Measurements from ENCODE around the gene LCE3E.
"Not testable (repeated sequence)": the region's sequence is repeated elsewhere in the genome, so short reads cannot be mapped to it uniquely, and the experiment has no call there.

LCE3E gene, protein sequence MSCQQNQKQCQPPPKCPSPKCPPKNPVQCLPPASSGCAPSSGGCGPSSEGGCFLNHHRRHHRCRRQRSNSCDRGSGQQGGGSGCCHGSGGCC
- 0 reads per million in 4 experiments for total RNA-seq

GRCh38 chr1:152566681-152567080 is at the start of gene LCE3E:
Gene LCE3E (minus strand): TSS chr1:152566780. CDS start chr1:152566208, 572 bp downstream.
- DNase-seq = no peak

DNA sequence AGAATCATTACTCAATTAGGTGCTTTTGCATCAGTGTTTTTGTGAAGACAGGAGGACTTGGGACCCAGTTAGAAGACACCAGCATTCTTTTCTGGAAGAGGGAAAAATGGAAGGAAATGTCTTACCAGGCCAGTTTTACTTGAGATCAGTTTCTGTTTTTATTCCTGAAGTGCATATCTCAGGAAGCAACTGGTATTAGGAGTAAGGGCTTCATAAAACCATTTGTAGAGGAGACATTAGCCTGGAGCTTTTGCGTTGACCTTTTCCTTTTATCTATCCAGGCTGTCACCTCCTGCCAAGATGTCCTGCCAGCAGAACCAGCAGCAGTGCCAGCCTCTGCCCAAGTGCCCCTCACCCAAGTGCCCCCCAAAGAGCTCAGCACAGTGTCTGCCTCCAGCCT is 46.9 kb upstream of the LCE3E start, which contains the start of gene LCE3B:
TSS of gene LCE3B (plus strand) at position 301 of the 400 bp plus-strand sequence. CDS start at position 301, 0 bp downstream.
- DNase-seq = no peak

GRCh38 chr1:152599934-152600333 is 33.4 kb upstream of the LCE3E start, which contains the start of gene LCE3C:
Gene LCE3C (plus strand): TSS chr1:152600234. CDS start chr1:152600732, 498 bp downstream.
- DNase-seq = no peak

- no peak for DNase-seq
These were observed 30.4 kb upstream of the LCE3E start for GRCh38 chr1:152596986-152597385.

DNA sequence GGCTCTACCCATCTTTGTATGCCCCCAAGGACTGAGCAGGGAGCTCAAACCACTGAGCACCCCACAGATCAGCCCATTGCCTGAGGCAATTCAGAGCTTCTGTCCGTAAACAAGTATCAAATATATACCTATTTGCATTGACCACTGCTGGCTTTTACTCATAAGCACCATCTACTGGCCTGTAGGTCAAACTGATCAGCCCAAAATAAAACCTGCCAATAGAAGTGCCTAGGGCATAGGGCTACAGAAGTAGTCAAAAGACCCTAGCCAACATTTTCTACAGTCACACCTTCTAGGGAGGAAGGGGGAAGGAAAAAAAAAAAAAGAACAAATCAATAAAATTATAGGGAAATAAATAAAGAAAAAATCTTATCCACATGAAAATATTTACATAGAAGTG is 19.0 kb upstream of the LCE3E start:
- DNase-seq = no peak

GRCh38 chr1:152582647-152583046 is 16.1 kb upstream of the LCE3E start:
- no peak for DNase-seq

GRCh38 chr1:152580433-152580832 is 13.9 kb upstream of the LCE3E start, which contains the start of gene LCE3D:
Gene LCE3D (minus strand): TSS chr1:152580516. CDS start chr1:152579936, 580 bp downstream.
- no peak for DNase-seq

GRCh38 chr1:152579526-152579925 is 12.9 kb upstream of the LCE3E start:
- DNase-seq = not testable (repeated sequence)

DNA sequence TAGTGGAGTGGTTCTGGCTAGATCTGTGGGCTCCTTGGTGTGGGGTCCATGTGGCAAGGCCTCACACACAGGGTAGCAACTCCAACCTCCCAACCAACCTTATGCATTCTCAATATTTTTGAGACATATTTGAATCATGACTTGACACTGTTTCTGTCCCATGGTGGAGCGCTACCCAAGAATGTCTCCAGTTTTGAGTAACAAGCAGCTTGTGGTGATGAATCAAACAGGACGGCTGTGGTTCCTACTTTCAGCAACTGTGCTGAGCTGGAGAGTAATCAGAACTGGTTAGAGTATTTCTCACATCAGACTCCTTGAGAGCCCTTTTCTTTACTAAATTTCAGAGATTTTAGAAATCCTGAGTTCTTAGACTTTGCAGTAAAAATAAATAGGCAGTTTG is 10.6 kb upstream of the LCE3E start:
- DNase-seq = no peak

- no peak for DNase-seq
These were observed 905 bp downstream of the LCE3E start for GRCh38 chr1:152565535-152566215.

DNA sequence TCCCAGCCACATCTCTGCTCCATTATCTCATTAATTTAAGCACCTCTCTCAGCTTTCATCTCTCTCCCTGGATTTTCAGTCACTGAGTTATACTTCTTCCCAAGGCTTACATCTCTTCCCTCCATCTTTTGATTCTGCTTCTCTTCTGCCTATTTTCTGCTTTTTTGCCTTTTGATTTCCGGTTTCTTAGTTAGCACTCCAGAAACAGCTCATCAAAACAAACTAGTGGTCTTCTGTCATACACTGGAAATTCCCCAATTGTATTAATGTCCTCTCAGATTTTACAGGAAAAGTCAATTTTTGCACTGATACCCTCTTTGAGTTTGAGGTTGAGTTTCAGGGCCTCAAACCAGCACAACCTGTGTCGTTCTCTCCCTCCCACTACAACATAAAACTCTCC is 1.5 kb downstream of the LCE3E start:
- no peak for DNase-seq

- DNase-seq = not testable (repeated sequence)
These were observed 18.2 kb downstream of the LCE3E start for GRCh38 chr1:152548358-152548757.

DNA sequence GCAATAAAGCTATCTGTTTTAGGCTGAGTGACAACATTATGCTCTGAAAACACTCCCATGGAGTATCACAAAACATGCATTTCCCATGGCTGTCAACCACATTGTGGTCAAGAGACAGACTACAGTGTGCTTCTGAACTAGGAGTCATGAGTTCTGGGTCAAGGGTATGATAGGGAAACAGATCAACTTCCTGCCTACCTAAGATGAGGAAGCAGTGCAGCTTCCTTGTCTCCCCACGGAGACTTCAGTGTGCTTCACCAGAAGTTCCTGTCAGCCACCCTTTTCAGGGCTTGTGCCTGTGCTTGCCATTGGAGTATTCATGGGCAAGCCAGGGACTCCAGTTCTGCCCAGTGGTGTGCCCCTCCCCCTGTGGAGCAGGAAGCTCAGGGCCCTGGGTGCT is 19.9 kb downstream of the LCE3E start:
- DNase-seq = no peak

DNA sequence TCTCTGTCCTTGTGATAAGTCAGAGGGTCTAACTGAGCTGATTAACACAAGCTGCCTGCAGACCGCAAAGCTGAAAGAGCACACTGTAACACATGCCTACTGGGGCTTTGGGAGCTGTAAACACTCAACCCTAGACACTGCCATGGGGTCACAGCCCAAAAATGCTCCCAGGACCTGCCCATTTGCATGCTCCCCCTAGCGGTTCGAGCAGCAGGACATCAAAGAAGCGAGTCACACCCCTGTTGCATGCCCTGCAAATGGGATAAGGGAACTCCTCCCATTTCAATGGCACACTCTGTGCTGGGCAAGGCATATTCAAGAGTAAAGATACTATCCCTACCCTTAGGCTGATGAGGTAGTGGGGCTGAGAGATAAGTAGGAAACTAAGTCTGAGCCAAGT is 22.8 kb downstream of the LCE3E start:
- DNase-seq = no peak

GRCh38 chr1:152539901-152540300 is 26.7 kb downstream of the LCE3E start:
- DNase-seq = no peak

DNA sequence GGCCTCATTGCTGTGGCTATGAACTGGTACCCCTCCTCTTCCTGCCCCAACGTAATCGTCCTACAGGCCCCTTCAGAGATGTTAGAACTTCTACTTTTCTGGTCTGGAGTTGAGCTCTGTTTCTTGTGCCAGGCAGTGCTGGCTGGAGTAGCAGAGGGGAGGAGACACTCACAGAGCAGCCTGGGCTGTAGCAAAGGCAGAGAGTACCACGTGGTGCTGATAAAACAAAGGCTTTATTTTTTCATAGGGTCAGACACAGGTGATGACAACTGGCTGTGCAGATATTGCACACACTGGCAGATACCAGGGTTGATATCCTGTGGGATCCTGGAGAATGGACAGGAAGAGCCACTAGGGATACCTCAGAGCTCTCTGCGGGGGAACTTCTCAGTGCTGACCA is 29.1 kb downstream of the LCE3E start:
- DNase-seq = no peak

GRCh38 chr1:152535774-152536173 is 30.8 kb downstream of the LCE3E start:
- no peak for DNase-seq

GRCh38 chr1:152533327-152533938 is 33.1 kb downstream of the LCE3E start:
- DNase-seq = no peak

DNA sequence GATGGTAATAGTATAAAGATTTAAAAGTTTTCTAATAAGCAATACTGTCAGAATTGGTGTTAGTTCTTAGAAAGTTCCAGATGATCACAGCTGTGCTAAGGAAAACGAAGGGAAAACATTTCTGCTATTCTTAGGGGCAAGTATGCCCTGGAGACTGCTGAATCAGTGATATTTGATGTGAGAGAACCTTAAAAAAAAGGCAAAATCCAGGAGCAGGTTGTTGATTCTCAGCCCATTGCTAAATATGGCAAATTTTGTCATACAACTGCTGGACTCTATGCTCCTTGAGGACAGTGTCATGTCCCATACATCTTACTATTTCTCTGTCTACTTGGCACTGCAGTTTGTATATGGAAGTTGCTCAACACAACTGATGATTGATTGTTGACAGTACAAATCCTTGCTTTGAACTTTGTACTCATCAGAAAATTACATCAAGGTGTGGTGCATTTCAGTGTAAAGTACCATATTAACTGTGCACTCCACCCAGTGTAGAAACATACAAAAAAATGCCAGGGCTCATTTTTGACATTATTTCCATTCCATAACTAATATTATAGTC is 41.4 kb downstream of the LCE3E start:
- DNase-seq = no peak

DNA sequence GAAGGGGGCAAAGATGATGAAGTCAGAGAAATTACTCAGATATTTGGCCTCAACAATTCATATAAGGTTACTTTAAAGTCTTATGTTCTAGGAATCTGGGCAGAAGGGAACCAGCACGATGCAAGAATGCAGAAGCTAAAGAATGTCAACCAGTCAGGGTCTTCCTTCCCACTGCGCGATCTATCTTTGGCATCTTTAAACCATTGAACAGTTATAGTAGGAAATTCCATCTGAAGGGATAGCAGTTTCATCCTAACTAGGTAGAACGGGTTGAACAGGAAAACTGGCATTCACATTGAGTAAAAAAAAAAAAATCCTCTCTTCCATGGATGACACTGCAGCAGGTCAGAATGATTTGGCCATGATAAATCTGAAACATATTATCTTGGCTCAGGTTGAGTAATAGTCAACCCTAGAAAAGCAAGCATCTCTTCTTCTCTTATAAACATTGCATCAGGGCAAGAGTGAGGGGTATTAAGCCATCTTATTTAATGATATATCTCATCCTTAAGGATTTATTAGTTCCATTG is 46.0 kb downstream of the LCE3E start:
- no peak for DNase-seq

DNA sequence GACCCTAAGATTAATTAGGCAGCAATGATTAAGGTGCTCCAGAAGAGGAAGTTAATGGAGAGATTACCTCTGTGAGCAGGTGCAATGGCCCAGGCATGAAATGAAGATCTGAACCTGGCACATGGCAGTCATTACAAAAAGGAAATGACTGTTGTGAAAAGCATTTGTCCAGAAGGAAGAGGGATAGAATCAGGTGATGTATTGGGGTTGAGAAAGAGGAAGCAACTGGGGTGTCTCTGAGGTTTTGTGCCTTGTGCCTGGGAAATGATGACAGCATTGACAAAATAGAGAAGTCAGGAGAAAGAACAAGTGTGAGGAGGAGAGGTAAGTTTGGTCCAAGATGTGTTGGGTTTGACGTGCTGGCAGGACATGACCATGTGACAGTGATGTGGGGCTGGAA is 46.7 kb downstream of the LCE3E start:
- no peak for DNase-seq

- DNase-seq = no peak
These were observed 49.3 kb downstream of the LCE3E start for GRCh38 chr1:152517237-152517811.

DNA sequence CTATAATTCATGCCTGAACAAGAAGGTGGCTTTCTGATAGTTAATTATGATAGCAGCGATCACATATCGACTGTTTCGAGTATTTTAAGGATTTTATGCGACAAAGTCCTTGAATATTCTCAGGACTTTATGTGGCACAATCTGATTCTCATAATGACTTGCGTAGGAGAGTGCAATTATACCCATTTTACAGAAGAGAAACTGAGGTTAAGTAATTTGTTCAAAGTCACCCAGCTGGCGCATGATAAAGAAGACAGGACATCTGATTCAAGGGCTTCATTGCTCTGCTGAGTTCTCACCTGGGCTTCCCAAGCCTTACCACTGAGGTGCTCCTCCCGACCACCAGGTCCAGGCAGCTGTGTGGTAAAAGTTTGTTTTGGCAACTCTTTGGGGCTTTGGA is 50.5 kb downstream of the LCE3E start:
- no peak for DNase-seq
